DOHH2 (cell line): ENCODE data around the gene ACAD11.

ENCODE experiments used
- H3F3A ChIP-seq: fragments of 200-600 bp; sonication (generic), shearing (Covaris generic); 2 replicates; pipeline ENCODE4 v1.6.0; 2016; ENCODE audit warnings: antibody characterized with exemption, mild to moderate bottlenecking; ENCODE audit not compliant: control insufficient read depth, insufficient read depth
- H3K27ac ChIP-seq: fragments of 200-600 bp; sonication (generic); 2 replicates; pipeline ENCODE4 v1.5.1; 2014; ENCODE audit warnings: low read depth, mild to moderate bottlenecking, low read length, moderate library complexity
- H3K27me3 ChIP-seq: fragments of 200-600 bp; sonication (generic); 2 replicates; pipeline ENCODE4 v1.6.1; 2014; ENCODE audit warnings: mild to moderate bottlenecking, low read length, mixed read lengths; ENCODE audit not compliant: control insufficient read depth
- H3K36me3 ChIP-seq: fragments of 200-600 bp; sonication (generic); 2 replicates; pipeline ENCODE4 v1.6.1; 2014; ENCODE audit warnings: mild to moderate bottlenecking, low read length, moderate library complexity, mixed read lengths; ENCODE audit not compliant: control insufficient read depth
- H3K4me1 ChIP-seq: fragments of 200-600 bp; sonication (generic); 2 replicates; pipeline ENCODE4 v1.6.1; 2014; ENCODE audit warnings: mild to moderate bottlenecking, low read length, mixed read lengths; ENCODE audit not compliant: control insufficient read depth
- H3K4me2 ChIP-seq: fragments of 200-600 bp; sonication (generic); 2 replicates; pipeline ENCODE4 v1.6.0; 2014; ENCODE audit warnings: mild to moderate bottlenecking, low read length, moderate library complexity
- H3K4me3 ChIP-seq: fragments of 200-600 bp; sonication (generic); 2 replicates; pipeline ENCODE4 v1.5.1; 2014; ENCODE audit warnings: mild to moderate bottlenecking, low read length, mixed read lengths
- H3K79me2 ChIP-seq: fragments of 200-600 bp; sonication (generic); 2 replicates; pipeline ENCODE4 v1.6.1; 2014; ENCODE audit warnings: mild to moderate bottlenecking, low read length, mixed read lengths; ENCODE audit not compliant: control insufficient read depth
- H3K9me2 ChIP-seq: fragments of 200-600 bp; sonication (generic); replicated peaks from 2 replicates; pipeline ENCODE4 v1.6.1; 2014; ENCODE audit warnings: mild to moderate bottlenecking, low read length, mixed read lengths; ENCODE audit not compliant: control insufficient read depth
- H3K9me3 ChIP-seq: fragments of 200-600 bp; sonication (generic); 2 replicates; pipeline ENCODE4 v1.6.1; 2014; ENCODE audit warnings: antibody characterized with exemption, low read length, mixed read lengths; ENCODE audit not compliant: control insufficient read depth, insufficient read depth
- H4K20me1 ChIP-seq: fragments of 200-600 bp; sonication (generic); 2 replicates; pipeline ENCODE4 v1.6.0; 2014; ENCODE audit warnings: low read depth, mild to moderate bottlenecking, antibody characterized with exemption, low read length, moderate library complexity; ENCODE audit not compliant: control insufficient read depth, insufficient read depth
- CTCF ChIP-seq: fragments of 200-600 bp; sonication (generic); IDR thresholded peaks from one replicate; pipeline ENCODE4 v1.5.1; 2014; ENCODE audit warnings: antibody characterized with exemption, mild to moderate bottlenecking, low read depth, low read length; ENCODE audit not compliant: poor library complexity, severe bottlenecking
- EZH2phosphoT487 ChIP-seq: fragments of 200-600 bp; sonication (generic); IDR thresholded peaks from 2 replicates; pipeline ENCODE4 v1.6.1; 2017; ENCODE audit warnings: borderline replicate concordance, mild to moderate bottlenecking, antibody characterized with exemption, low read length, moderate library complexity, mixed read lengths

The ACAD11 gene

GRCh38 chr3:132630612-132631011 lies 29.0 kb downstream of the ACAD11 start:
- Histone ChIP-seq H3K4me1 (peaks cover 9% of the 10 kb centered on the region), H3F3A (no peaks in the 10 kb centered on the region), H3K9me2 (no peaks in the 10 kb centered on the region), H3K27ac (no peak overlapping the region), H3K27me3 (no peaks in the 10 kb centered on the region), H3K4me3 (no peak overlapping the region), H3K9me3 (no peaks in the 10 kb centered on the region), H3K79me2 (no peaks in the 10 kb centered on the region), H3K4me2 (no peak overlapping the region), H3K36me3 (peaks cover 18% of the 10 kb centered on the region), H4K20me1 (no peaks in the 10 kb centered on the region)
- no peak for TF ChIP-seq CTCF
- TF ChIP-seq EZH2phosphoT487 = no peak

GRCh38 chr3:132629928-132630327 lies 29.7 kb downstream of the ACAD11 start:
- Histone ChIP-seq H3K4me1 (peaks cover 14% of the 10 kb centered on the region), H3K4me2 (no peak overlapping the region), H3K4me3 (no peak overlapping the region), H3K27me3 (no peaks in the 10 kb centered on the region), H3K79me2 (no peaks in the 10 kb centered on the region), H3K27ac (no peak overlapping the region), H3K9me3 (no peaks in the 10 kb centered on the region), H3F3A (peaks cover 3% of the 10 kb centered on the region; the same call in 1 of the 2 replicates), H3K36me3 (peaks cover 18% of the 10 kb centered on the region), H4K20me1 (no peaks in the 10 kb centered on the region), H3K9me2 (no peaks in the 10 kb centered on the region)
- TF ChIP-seq CTCF = no peak
- no peak for TF ChIP-seq EZH2phosphoT487

GRCh38 chr3:132628157-132628556 lies 31.5 kb downstream of the ACAD11 start:
- Histone ChIP-seq H3K27me3 (no peaks in the 10 kb centered on the region), H3F3A (peaks cover 3% of the 10 kb centered on the region; the same call in 1 of the 2 replicates), H3K36me3 (peaks cover 18% of the 10 kb centered on the region), H3K4me2 (no peak overlapping the region), H4K20me1 (no peaks in the 10 kb centered on the region), H3K79me2 (no peaks in the 10 kb centered on the region), H3K4me1 (peaks cover 24% of the 10 kb centered on the region), H3K4me3 (no peak overlapping the region), H3K9me3 (no peaks in the 10 kb centered on the region), H3K27ac (no peak overlapping the region), H3K9me2 (no peaks in the 10 kb centered on the region)
- TF ChIP-seq EZH2phosphoT487 (no peak), CTCF (no peak)
